Aorta (tissue), 5 donors: ENCODE data around the gene KRTAP4-11. TPM values are rescaled to one million over a fixed set of nuclear protein-coding genes. Genes with fewer than 3 reads are reported as not detected.

ENCODE experiments used
- ATAC-seq: fragments of 200-7000 bp; cut with Tn5 transposase; one replicate; pipeline ENCODE4 v1.9.1; 2022; ENCODE audit warnings: moderate library complexity; ENCODE audit not compliant: low FRiP score
- DNase-seq, 2 donors: peaks; one replicate each; pipeline ENCODE4 v3.0.0-alpha.2; 2020
- H3K27ac ChIP-seq, 2 donors: one replicate each; pipeline ENCODE4 v1.5.1; 2013; ENCODE audit warnings: low read length in 2 of 2, mild to moderate bottlenecking in 2 of 2, moderate library complexity in 2 of 2, control low read depth in 1 of 2, inconsistent platforms in 1 of 2, low read depth in 1 of 2
- H3K27me3 ChIP-seq, 2 donors: one replicate each; pipeline ENCODE4 v1.6.1; 2013; ENCODE audit warnings: control low read depth in 1 of 2, low read length in 1 of 2, mild to moderate bottlenecking in 1 of 2, moderate library complexity in 1 of 2; ENCODE audit not compliant: insufficient read depth in 2 of 2, control insufficient read depth in 1 of 2
- H3K36me3 ChIP-seq, 2 donors: one replicate each; pipeline ENCODE4 v1.6.1; 2013; ENCODE audit warnings: control low read depth in 1 of 2, low read length in 1 of 2, mild to moderate bottlenecking in 1 of 2; ENCODE audit not compliant: insufficient read depth in 2 of 2, control insufficient read depth in 1 of 2
- H3K4me1 ChIP-seq, 2 donors: one replicate each; pipeline ENCODE4 v1.6.1; 2013; ENCODE audit warnings: low read length in 2 of 2, control low read depth in 1 of 2, mild to moderate bottlenecking in 1 of 2, moderate library complexity in 1 of 2; ENCODE audit not compliant: insufficient read depth in 2 of 2, control insufficient read depth in 1 of 2
- H3K4me3 ChIP-seq, 2 donors: one replicate each; pipeline ENCODE4 v1.5.1; 2013; ENCODE audit warnings: low read length in 2 of 2, control low read depth in 1 of 2, mild to moderate bottlenecking in 1 of 2
- H3K9me3 ChIP-seq: one replicate; pipeline ENCODE4 v1.6.1; 2013; ENCODE audit warnings: mild to moderate bottlenecking, low read length; ENCODE audit not compliant: control insufficient read depth
- WGBS, 2 donors: extraction: QIAGEN DNeasy Blood & Tissue Kit; methylation state at CpG; one replicate each; pipeline ENCODE4 v1.1.7; 2013; 5-methylcytosine and 5-hydroxymethylcytosine counted together
- intact Hi-C, 2 donors: fragments of 100-400 bp; cut with DNase I; formaldehyde crosslinking; loops; one replicate each; pipeline versions ENCODE4 v1.14.2 to v1.15.0; 2022
- polyA plus RNA-seq, 2 donors: library from polyadenylated mRNA; stranded (reverse); fragments of 200-250 nt; gene quantifications; one replicate each; pipeline ENCODE4 v1.2.3, GENCODE V29; 2013
- total RNA-seq, 2 donors: library from RNA; stranded (reverse); fragmentation: NEBNext Ultra II Directional; extraction: Animal tissue kit (Norgen Biotek cat#: 25700); gene quantifications; one replicate each; pipeline ENCODE4 v1.2.1, GENCODE V29; 2021
- donor health status: healthy with polysubstance abuse.
- donor health status: Bipolar disorder and iron deficiency.
- donor health status: DM: no; HTN: no; CAD: no.
- donor health status: DM: no; HTN: no; CAD: no.
- donor health status: DM: yes; HTN: yes; CAD: no.

Gene KRTAP4-11
- total and polyA plus RNA-seq, 4 donors: not detected

DNA sequence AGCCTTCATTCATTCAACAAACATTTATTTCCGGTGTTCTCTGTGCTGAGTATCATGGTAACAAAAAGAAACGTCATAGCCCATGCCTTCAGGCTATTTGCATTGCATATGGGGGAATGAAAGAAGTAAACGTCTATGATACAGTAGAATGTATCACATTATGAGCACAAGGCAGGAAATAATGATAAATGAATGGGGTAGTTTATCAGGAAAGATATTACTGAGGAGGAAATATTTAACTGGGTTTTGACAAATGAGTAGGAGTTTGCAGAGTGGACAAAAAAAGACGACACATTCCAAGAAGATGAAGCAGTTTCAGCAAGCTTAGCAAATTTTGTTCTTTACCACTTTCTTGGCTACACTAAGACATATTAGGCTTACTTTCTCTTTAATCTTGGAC, 35.5 kb downstream of the KRTAP4-11 start:
- ATAC-seq: no peak
- no peaks in the 10 kb centered on the region for H3K36me3 ChIP-seq
- no peaks in the 10 kb centered on the region for H3K9me3 ChIP-seq
- no peaks in the 10 kb centered on the region for H3K4me1 ChIP-seq
- no peak for DNase-seq
- intact Hi-C loops: no loop called here
- H3K27me3 ChIP-seq: no peaks in the 10 kb centered on the region
- 40 to 48% methylated on average over 4 of the region's 4 CpGs for WGBS, 2 donors
- H3K4me3 ChIP-seq: no peak overlapping the region
- no peak overlapping the region for H3K27ac ChIP-seq

DNA sequence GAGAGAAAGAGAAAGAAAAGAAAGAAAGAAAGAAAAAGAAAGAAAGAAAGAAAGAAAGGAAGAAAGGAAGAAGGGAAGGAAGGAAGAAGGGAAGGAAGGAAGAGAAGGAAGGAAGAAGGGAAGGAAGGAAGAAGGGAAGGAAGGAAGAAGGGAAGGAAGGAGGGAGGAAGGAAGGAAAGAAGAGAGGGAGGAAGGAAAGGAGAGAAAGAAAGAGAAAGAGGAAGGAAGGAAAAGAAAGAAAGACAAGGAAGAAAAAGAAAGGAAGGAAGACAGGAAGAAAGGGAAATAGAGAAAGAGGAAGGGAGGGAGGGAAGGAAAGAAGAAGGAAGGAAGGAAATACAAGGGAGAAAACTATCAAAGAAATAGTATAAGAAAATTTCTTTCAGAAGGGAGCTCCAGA, 41.4 kb downstream of the KRTAP4-11 start:
- H3K9me3 ChIP-seq: no peaks in the 10 kb centered on the region
- ATAC-seq: no peak
- H3K27ac ChIP-seq: no peak overlapping the region
- intact Hi-C loops: no loop called here
- no peaks in the 10 kb centered on the region for H3K4me1 ChIP-seq
- DNase-seq: no peak
- H3K27me3 ChIP-seq: no peaks in the 10 kb centered on the region
- H3K4me3 ChIP-seq: no peak overlapping the region
- H3K36me3 ChIP-seq: no peaks in the 10 kb centered on the region

DNA sequence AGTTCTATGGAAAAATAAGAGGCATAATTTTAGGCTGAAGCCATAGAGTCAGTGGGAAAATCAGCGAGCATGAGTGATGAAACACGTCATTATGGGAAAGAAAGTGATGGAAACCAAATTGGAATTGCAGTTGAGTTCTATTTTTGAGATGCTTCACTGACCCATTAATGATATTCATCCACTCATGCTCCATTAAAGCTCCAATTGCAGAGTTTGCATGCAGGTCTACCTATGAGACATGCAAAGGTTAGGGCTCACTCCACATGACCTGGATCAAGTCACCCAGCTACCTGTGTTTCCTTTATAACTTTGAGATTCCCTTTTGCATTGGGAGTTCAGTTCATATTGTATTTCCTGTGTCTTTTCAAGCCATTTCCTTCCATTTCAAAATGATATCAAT, 44.5 kb downstream of the KRTAP4-11 start:
- no peak for DNase-seq
- H3K27me3 ChIP-seq: no peaks in the 10 kb centered on the region
- no peak overlapping the region for H3K4me3 ChIP-seq
- 84% methylated on average over 2 of the region's 2 CpGs for WGBS, 2 donors
- ATAC-seq: no peak
- H3K27ac ChIP-seq: no peak overlapping the region
- H3K9me3 ChIP-seq: no peaks in the 10 kb centered on the region
- no peaks in the 10 kb centered on the region for H3K36me3 ChIP-seq
- no peaks in the 10 kb centered on the region for H3K4me1 ChIP-seq
- intact Hi-C loops: no loop called here

DNA sequence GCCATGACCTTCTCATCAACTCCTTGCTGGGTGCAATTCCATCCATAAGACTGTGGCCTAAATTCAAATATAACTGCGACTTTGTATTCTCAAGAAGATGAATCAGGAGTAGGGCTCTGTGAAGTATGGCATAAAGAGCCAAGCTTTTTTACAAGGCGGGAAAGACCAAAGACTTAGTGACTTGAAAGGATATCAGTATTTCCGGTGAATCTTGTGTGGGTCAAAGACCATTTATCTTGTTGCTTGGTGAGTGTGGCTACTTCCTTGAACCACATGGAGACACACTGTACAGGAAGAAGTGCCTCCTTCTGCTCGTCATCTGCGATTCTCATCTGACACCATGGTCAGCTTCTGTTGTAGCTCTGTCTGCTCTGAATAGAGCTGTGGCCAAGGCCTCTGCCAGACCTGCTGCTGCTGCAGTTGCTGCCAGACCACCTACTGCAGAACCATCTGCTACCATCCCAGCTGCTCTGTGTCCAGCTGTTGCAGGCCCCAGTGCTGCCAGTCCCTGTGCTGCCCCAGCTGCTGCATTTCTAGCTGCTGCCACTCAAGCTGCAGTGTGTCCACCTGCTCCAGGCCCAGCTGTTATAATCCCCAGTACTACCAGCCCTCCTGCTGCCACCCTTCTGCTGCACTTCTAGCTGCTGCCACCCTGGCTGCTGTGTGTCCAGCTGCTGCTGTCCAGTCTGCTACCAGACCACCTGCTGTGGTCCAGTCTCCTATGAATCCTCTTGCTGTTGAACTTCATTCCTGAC, 46.4 kb downstream of the KRTAP4-11 start:
- ATAC-seq: no peak
- intact Hi-C loops: no loop called here
- no peaks in the 10 kb centered on the region for H3K36me3 ChIP-seq

DNA sequence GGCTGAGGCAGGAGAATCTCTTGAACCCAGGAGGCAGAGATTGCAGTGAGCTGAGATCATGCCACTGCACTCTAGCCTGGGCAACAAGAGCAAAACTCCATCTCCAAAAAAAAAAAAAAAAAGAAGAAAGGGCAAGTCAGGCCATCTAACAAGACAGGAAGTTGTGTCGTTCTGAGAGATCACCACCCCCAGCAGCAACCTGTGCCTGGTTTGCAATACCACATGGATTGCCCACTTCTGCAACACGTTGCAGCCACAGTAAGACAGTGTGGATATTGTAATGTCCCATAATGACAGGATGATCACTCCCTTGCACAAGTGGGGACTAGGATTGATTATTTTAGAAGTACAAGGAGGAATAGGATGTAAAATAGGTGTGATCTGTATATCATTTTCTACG, 49.1 kb downstream of the KRTAP4-11 start:
- H3K9me3 ChIP-seq: no peaks in the 10 kb centered on the region
- no peaks in the 10 kb centered on the region for H3K36me3 ChIP-seq
- H3K27me3 ChIP-seq: no peaks in the 10 kb centered on the region
- H3K4me1 ChIP-seq: no peaks in the 10 kb centered on the region
- 76 to 78% methylated on average over 3 of the region's 3 CpGs for WGBS, 2 donors
- no peak overlapping the region for H3K4me3 ChIP-seq
- intact Hi-C loops: no loop called here
- no peak overlapping the region for H3K27ac ChIP-seq
- no peak for ATAC-seq
- DNase-seq: no peak

More for the DNA sequence above, 46.4 kb downstream of the KRTAP4-11 start:
- WGBS, 2 donors: 90% methylated on average over 5 of the region's 5 CpGs
- no peak for DNase-seq
- no peaks in the 10 kb centered on the region for H3K9me3 ChIP-seq
- no peak overlapping the region for H3K4me3 ChIP-seq
- H3K27ac ChIP-seq: no peak overlapping the region
- H3K27me3 ChIP-seq: no peaks in the 10 kb centered on the region
- H3K4me1 ChIP-seq: no peaks in the 10 kb centered on the region

DNA sequence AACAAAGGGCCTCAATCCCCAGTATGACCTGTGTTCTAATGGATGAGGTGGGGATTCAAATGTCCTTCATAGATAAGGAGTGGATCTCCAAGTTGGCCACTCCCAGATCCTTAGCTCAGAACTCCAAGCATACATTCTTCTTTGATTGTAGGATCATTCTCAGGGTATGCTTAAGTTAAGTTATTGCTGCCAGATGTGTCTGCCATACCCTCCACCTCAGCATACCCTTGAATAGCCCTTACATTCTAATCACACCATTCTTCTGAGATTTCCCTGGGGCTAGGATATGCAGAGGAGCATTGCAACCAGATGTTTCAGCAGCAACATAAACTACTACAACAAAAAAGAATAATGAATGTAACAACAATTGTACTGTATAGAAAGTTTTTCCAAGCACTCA, 50.9 kb downstream of the KRTAP4-11 start:
- Histone ChIP-seq H3K9me3 (no peaks in the 10 kb centered on the region), H3K4me1 (no peaks in the 10 kb centered on the region), H3K27me3 (no peaks in the 10 kb centered on the region), H3K27ac (no peak overlapping the region), H3K4me3 (no peak overlapping the region), H3K36me3 (no peaks in the 10 kb centered on the region)
- intact Hi-C loops: no loop called here
- DNase-seq: no peak
- ATAC-seq: no peak

Other genes with a start within 250 kb of the KRTAP4-11 start
Only the 30 nearest of the 38 such genes appear.
- not detected for gene KRT40, start 134.0 kb downstream of the KRTAP4-11 start, total RNA-seq
- not detected for gene KRT40, start 134.0 kb downstream of the KRTAP4-11 start, polyA plus RNA-seq
- gene KRTAP3-3, start 124.2 kb downstream of the KRTAP4-11 start, total RNA-seq: not detected
- gene KRTAP3-3, start 124.2 kb downstream of the KRTAP4-11 start, polyA plus RNA-seq: not detected
- not detected for gene KRTAP3-2, start 118.5 kb downstream of the KRTAP4-11 start, total RNA-seq
- not detected for gene KRTAP3-2, start 118.5 kb downstream of the KRTAP4-11 start, polyA plus RNA-seq
- gene KRTAP3-1, start 109.2 kb downstream of the KRTAP4-11 start, total RNA-seq: not detected
- gene KRTAP3-1, start 109.2 kb downstream of the KRTAP4-11 start, polyA plus RNA-seq: not detected
- not detected for gene KRTAP1-5, start 91.2 kb downstream of the KRTAP4-11 start, total RNA-seq
- gene KRTAP1-5, start 91.2 kb downstream of the KRTAP4-11 start, polyA plus RNA-seq: not detected
- gene KRTAP1-4, start 88.2 kb downstream of the KRTAP4-11 start, total RNA-seq: not detected
- not detected for gene KRTAP1-4, start 88.2 kb downstream of the KRTAP4-11 start, polyA plus RNA-seq
- gene KRTAP1-3, start 83.5 kb downstream of the KRTAP4-11 start, total RNA-seq: not detected
- not detected for gene KRTAP1-3, start 83.5 kb downstream of the KRTAP4-11 start, polyA plus RNA-seq
- gene KRTAP1-1, start 76.9 kb downstream of the KRTAP4-11 start, total RNA-seq: not detected
- not detected for gene KRTAP1-1, start 76.9 kb downstream of the KRTAP4-11 start, polyA plus RNA-seq
- not detected for gene KRTAP2-1, start 71.1 kb downstream of the KRTAP4-11 start, total RNA-seq
- gene KRTAP2-1, start 71.1 kb downstream of the KRTAP4-11 start, polyA plus RNA-seq: not detected
- not detected for gene KRTAP2-2, start 63.1 kb downstream of the KRTAP4-11 start, total RNA-seq
- gene KRTAP2-2, start 63.1 kb downstream of the KRTAP4-11 start, polyA plus RNA-seq: not detected
- not detected for gene KRTAP2-3, start 58.3 kb downstream of the KRTAP4-11 start, total RNA-seq
- not detected for gene KRTAP2-3, start 58.3 kb downstream of the KRTAP4-11 start, polyA plus RNA-seq
- gene KRTAP2-4, start 52.5 kb downstream of the KRTAP4-11 start, total RNA-seq: not detected
- not detected for gene KRTAP2-4, start 52.5 kb downstream of the KRTAP4-11 start, polyA plus RNA-seq
- not detected for gene KRTAP4-7, start 34.2 kb downstream of the KRTAP4-11 start, total RNA-seq
- not detected for gene KRTAP4-7, start 34.2 kb downstream of the KRTAP4-11 start, polyA plus RNA-seq
- gene KRTAP4-8, start 20.2 kb downstream of the KRTAP4-11 start, total RNA-seq: not detected
- gene KRTAP4-8, start 20.2 kb downstream of the KRTAP4-11 start, polyA plus RNA-seq: not detected
- gene KRTAP4-16, start 16.2 kb downstream of the KRTAP4-11 start, total RNA-seq: not detected
- gene KRTAP4-16, start 16.2 kb downstream of the KRTAP4-11 start, polyA plus RNA-seq: not detected
- gene KRTAP4-9, start 13.0 kb downstream of the KRTAP4-11 start, total RNA-seq: not detected
- under 1 TPM in 1 of 2 donors, not detected in 1; 0.13 TPM for gene KRTAP4-9, start 13.0 kb downstream of the KRTAP4-11 start, polyA plus RNA-seq
- gene KRTAP4-12, start 5.8 kb upstream of the KRTAP4-11 start, total RNA-seq: not detected
- gene KRTAP4-12, start 5.8 kb upstream of the KRTAP4-11 start, polyA plus RNA-seq: not detected
- not detected for gene KRTAP4-6, start 22.2 kb upstream of the KRTAP4-11 start, total RNA-seq
- not detected for gene KRTAP4-6, start 22.2 kb upstream of the KRTAP4-11 start, polyA plus RNA-seq
- not detected for gene KRTAP4-5, start 31.5 kb upstream of the KRTAP4-11 start, total RNA-seq
- gene KRTAP4-5, start 31.5 kb upstream of the KRTAP4-11 start, polyA plus RNA-seq: not detected
- not detected for gene KRTAP4-4, start 42.4 kb upstream of the KRTAP4-11 start, total RNA-seq
- not detected for gene KRTAP4-4, start 42.4 kb upstream of the KRTAP4-11 start, polyA plus RNA-seq
- not detected for gene KRTAP4-3, start 49.8 kb upstream of the KRTAP4-11 start, total RNA-seq
- gene KRTAP4-3, start 49.8 kb upstream of the KRTAP4-11 start, polyA plus RNA-seq: not detected
- not detected for gene KRTAP4-2, start 59.8 kb upstream of the KRTAP4-11 start, total RNA-seq
- gene KRTAP4-2, start 59.8 kb upstream of the KRTAP4-11 start, polyA plus RNA-seq: not detected
- not detected for gene KRTAP4-1, start 66.5 kb upstream of the KRTAP4-11 start, total RNA-seq
- not detected for gene KRTAP4-1, start 66.5 kb upstream of the KRTAP4-11 start, polyA plus RNA-seq
- gene KRTAP9-1, start 71.5 kb upstream of the KRTAP4-11 start, total RNA-seq: not detected
- not detected for gene KRTAP9-1, start 71.5 kb upstream of the KRTAP4-11 start, polyA plus RNA-seq
- gene KRTAP9-2, start 108.3 kb upstream of the KRTAP4-11 start, total RNA-seq: not detected
- gene KRTAP9-2, start 108.3 kb upstream of the KRTAP4-11 start, polyA plus RNA-seq: not detected
- gene KRTAP9-3, start 114.1 kb upstream of the KRTAP4-11 start, total RNA-seq: not detected
- not detected for gene KRTAP9-3, start 114.1 kb upstream of the KRTAP4-11 start, polyA plus RNA-seq
- gene KRTAP9-8, start 119.6 kb upstream of the KRTAP4-11 start, total RNA-seq: not detected
- gene KRTAP9-8, start 119.6 kb upstream of the KRTAP4-11 start, polyA plus RNA-seq: not detected
- gene KRTAP9-4, start 131.3 kb upstream of the KRTAP4-11 start, total RNA-seq: not detected
- gene KRTAP9-4, start 131.3 kb upstream of the KRTAP4-11 start, polyA plus RNA-seq: under 1 TPM in 1 of 2 donors, not detected in 1; 0.75 TPM
- gene KRTAP9-9, start 137.0 kb upstream of the KRTAP4-11 start, total RNA-seq: not detected
- gene KRTAP9-9, start 137.0 kb upstream of the KRTAP4-11 start, polyA plus RNA-seq: not detected
- gene KRTAP9-6, start 147.0 kb upstream of the KRTAP4-11 start, total RNA-seq: not detected
- gene KRTAP9-6, start 147.0 kb upstream of the KRTAP4-11 start, polyA plus RNA-seq: not detected